Measurements from ENCODE around the gene TBC1D22A. TPM values are rescaled to one million over a fixed set of nuclear protein-coding genes. Genes with fewer than 3 reads are reported as not detected.
"Not testable (repeated sequence)": the region's sequence is repeated elsewhere in the genome, so short reads cannot be mapped to it uniquely, and the experiment has no call there.

The TBC1D22A gene
- total and polyA plus RNA-seq, 9 of the 15 experiments (the other 6 are each of a cell fraction or from before 2014, with no cell fraction given), result 0.20 to 11.5 (median 5.2) TPM

- intact Hi-C loops (cut with micrococcal nuclease); H3K27ac ChIP-seq (ENCODE audit: extremely low read depth, low read depth, low read length); DNase-seq (ENCODE audit: extremely low read depth in 1 of 4, low spot score in 3 of 4); H3K9me1 ChIP-seq (ENCODE audit: control insufficient read depth, insufficient read depth, low read length); H3K9me3 ChIP-seq (replicated peaks; ENCODE audit: control insufficient read depth, insufficient read depth, low read depth, low read length); CTCF ChIA-PET (ENCODE audit: low intra/inter-chr PET ratio); H3K27me3 ChIP-seq (ENCODE audit: control insufficient read depth in 2 of 2, insufficient read depth in 2 of 2, low read length in 2 of 2); H3K36me3 ChIP-seq (ENCODE audit: control insufficient read depth, insufficient read depth, low read length); H3K4me1 ChIP-seq (replicated peaks in 1 of 2; ENCODE audit: control insufficient read depth in 2 of 2, insufficient read depth in 2 of 2, low read length in 2 of 2); H3K4me2 ChIP-seq (ENCODE audit: insufficient read depth, low read length); H4K20me1 ChIP-seq (replicated peaks; ENCODE audit: control insufficient read depth, insufficient read depth, low read length); ATAC-seq; in situ Hi-C loops (cut with MboI); FAIRE-seq; H3K9ac ChIP-seq (ENCODE audit: insufficient read depth in 1 of 2, low read depth in 2 of 2, low read length in 2 of 2); H2AFZ ChIP-seq (ENCODE audit: low read depth, low read length); BruUV-seq (replicated peaks); H3K4me3 ChIP-seq: not testable (repeated sequence)
- POLR2A ChIA-PET, result interaction anchor here (1.1 kb wide), 1 partner anchor 9 kb away, joined by 3 read pairs; no protein-coding TSS in a partner anchor
- WGBS (ENCODE audit: insufficient coverage, low coverage, missing lambda C conversion rate), result 57% methylated on average over 1 of the region's 10 CpGs
- peaks cover 12% of the 10 kb centered on the region for H3K79me2 ChIP-seq (ENCODE audit: control insufficient read depth, insufficient read depth, low read length)
Measured at GRCh38 chr22:46782200-46782599, 19.8 kb downstream of the TBC1D22A start.

- peaks cover 11% of the 10 kb centered on the region; the same call in 2 of the 3 replicates for H3K79me2 ChIP-seq (ENCODE audit: control insufficient read depth, insufficient read depth, low read length)
- POLR2A ChIA-PET, result interaction anchor here (0.6 kb wide), 1 partner anchor 288 kb away, joined by 3 read pairs; no protein-coding TSS in a partner anchor
- DNase-seq (ENCODE audit: extremely low read depth in 1 of 4, low spot score in 3 of 4), result no peak
Measured at GRCh38 chr22:46783721-46784120, 21.3 kb downstream of the TBC1D22A start.

More at GRCh38 chr22:46783721-46784120, 21.3 kb downstream of the TBC1D22A start:
- FAIRE-seq (no peak), ATAC-seq (no peak)
- no peak overlapping the region for H3K4me2 ChIP-seq (ENCODE audit: insufficient read depth, low read length)
- no peak overlapping the region for H3K4me3 ChIP-seq
- H3K27me3 ChIP-seq (ENCODE audit: control insufficient read depth in 2 of 2, insufficient read depth in 2 of 2, low read length in 2 of 2), result no peaks in the 10 kb centered on the region
- no TSS peak for BruUV-seq (replicated peaks)
- H3K4me1 ChIP-seq (replicated peaks in 1 of 2; ENCODE audit: control insufficient read depth in 2 of 2, insufficient read depth in 2 of 2, low read length in 2 of 2), result no peaks in the 10 kb centered on the region; a peak in 1 of 5 replicates
- TF ChIP-seq CCAR2 (IDR thresholded peaks at IDR 0.05; ENCODE audit: low read depth, low read length) (no peak), ZBTB11 (CRISPR knock-in tag; IDR thresholded peaks at IDR 0.05) (no peak), FOXM1 (IDR thresholded peaks at IDR 0.05; ENCODE audit: low read depth) (no peak), FOXM1 (CRISPR knock-in tag; IDR thresholded peaks at IDR 0.05; ENCODE audit: low read depth) (no peak), HMGXB4 (CRISPR knock-in tag; IDR thresholded peaks at IDR 0.05) (no peak), USF1 (CRISPR knock-in tag; IDR thresholded peaks at IDR 0.05) (no peak)
- H2AFZ ChIP-seq (ENCODE audit: low read depth, low read length), result no peak overlapping the region
- H3K9ac ChIP-seq (ENCODE audit: insufficient read depth in 1 of 2, low read depth in 2 of 2, low read length in 2 of 2), result no peak overlapping the region
- intact Hi-C loops (cut with micrococcal nuclease) (no loop called here), in situ Hi-C loops (cut with MboI) (no loop called here)
- no peak overlapping the region for H3K27ac ChIP-seq (ENCODE audit: extremely low read depth, low read depth, low read length)
- no peaks in the 10 kb centered on the region; the same call in none of the 2 replicates for H4K20me1 ChIP-seq (replicated peaks; ENCODE audit: control insufficient read depth, insufficient read depth, low read length)
- 69% methylated on average over 3 of the region's 3 CpGs for WGBS (ENCODE audit: insufficient coverage, low coverage, missing lambda C conversion rate)
- peaks cover 3% of the 10 kb centered on the region for H3K9me1 ChIP-seq (ENCODE audit: control insufficient read depth, insufficient read depth, low read length)
- CTCF ChIA-PET (ENCODE audit: low intra/inter-chr PET ratio), result no interaction called here
- no peaks in the 10 kb centered on the region for H3K9me3 ChIP-seq (replicated peaks; ENCODE audit: control insufficient read depth, insufficient read depth, low read depth, low read length)
- H3K36me3 ChIP-seq (ENCODE audit: control insufficient read depth, insufficient read depth, low read length), result no peaks in the 10 kb centered on the region

All from K562 (cell line).